Anterior cingulate cortex (tissue), 58 donors: ENCODE results near the gene GARIN5B.

Experiments used
- DNase-seq, 58 donors: peaks; one replicate each; lab custom pipeline; 2025; lab: John Stamatoyannopoulos, UW

The GARIN5B gene

DNA sequence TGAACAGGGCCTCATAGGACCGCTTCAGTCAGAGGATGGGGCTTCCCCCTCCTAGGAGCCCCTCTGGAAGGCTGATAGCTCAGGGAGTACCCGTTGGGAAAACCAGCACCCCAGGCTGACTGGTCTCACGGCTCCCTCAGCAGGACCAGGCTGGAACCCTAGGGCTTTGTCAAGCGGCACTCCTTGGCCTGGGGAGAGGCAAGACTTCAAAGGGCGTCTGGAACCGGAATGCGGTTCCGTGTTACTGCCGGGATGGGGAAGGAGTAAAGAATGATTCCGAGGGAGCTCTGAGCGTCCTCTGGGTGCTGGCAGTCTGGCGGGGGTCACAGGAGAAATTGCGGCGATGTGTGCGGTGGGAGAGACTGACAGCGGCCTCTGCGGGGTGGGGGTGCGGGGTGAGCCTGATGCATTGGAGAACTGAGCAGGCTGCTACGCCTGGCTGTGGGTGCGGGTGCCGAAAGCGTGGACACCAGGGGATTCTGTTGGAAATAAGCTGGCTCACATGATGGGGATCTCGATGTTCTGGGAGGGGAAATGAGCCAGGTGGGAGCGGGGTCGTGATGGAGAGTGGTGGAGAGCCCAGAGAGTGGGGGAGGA is 10.4 kb downstream of the GARIN5B start:
- DNase-seq = no peak

DNA sequence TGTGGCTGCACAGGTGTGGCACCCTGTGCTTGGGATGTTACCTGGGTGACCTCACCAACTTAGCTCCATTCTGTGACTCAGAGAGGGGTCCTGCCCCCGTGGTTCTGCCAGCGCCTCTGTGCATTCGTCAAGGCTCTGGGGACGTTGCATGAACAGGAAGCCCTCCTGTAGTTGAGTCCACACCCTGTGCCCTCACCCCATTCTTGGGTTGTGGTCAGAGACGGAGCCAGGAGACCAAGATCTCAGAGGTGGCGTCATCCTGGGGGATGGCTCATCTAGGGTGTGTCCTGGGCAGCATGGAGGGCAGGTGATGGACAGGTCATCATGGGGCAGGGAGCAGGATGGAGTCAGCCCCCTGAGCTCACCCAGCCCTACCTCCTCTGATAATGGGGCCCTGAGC is 11.0 kb downstream of the GARIN5B start:
- no peak for DNase-seq

GRCh38 chr19:55350620-55351315 is 12.3 kb downstream of the GARIN5B start:
- DNase-seq = no peak

GRCh38 chr19:55348317-55349034 is 14.6 kb downstream of the GARIN5B start:
- DNase-seq = no peak

DNA sequence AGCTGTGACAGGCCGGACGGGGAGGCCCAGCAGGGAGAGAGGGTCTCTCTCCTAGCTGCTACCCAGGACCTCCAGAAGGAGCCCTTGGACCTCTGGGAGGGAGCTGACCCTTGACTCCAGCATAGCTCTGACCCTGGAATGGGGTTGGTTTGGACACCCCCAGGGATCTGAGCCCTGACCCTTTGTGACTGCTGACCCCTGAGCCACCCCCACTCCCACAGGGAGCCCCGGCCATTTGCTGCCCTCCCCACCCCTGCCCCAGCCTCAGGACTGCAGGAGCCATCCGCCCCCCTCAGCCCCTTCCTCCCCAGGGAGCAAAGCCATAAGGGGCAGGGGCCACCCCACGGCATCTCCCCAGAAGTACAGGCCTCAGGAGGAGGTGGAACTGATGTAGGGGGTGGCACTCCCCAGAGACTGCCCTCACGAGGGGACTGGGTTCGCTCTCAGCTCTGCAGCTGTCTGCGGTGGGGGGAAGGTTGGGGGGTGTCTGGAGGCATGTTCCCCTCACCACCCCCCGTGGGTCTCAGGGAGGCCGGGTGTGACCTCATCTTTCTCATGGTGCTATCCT is 15.5 kb downstream of the GARIN5B start:
- DNase-seq = no peak

GRCh38 chr19:55346725-55347441 is 16.2 kb downstream of the GARIN5B start:
- no peak for DNase-seq

DNA sequence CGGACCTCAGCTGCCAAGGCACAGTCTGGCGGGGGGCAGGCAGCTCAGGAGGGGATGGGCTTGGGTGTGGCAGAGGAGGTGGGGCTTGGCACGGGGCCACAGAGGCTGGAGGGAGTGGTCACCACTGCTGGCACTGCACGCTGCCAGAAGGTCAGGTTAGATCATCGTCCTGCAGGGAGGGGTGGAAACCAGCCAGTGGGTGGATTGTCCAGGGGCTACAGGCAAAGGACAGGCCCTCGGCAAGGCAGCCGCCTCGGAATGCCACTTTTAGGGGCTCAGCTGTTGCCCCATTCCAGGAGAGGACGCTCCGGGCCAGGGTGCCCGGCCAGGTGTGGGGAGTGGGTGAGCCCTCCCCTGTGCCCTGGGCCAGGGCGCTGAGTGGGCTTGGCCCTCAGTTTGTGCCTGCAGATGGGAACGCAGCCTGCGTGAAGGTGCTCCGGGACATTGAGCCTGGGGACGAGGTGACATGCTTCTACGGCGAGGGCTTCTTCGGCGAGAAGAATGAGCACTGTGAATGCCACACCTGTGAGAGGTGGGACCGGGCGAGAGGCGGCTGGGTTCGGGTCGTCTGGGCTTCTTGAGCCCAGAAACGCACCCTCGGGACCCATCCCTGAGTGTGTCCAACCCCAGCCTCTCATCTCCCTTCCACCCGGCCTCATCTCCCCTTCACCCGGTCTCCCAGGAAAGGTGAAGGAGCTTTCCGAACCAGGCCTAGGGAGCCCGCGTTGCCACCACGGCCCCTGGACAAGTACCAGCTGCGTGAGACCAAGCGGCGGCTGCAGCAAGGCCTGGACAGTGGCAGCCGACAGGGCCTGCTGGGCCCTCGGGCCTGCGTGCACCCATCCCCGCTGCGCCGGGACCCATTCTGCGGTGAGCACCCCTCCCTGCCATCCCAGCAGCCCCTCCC is 17.0 kb downstream of the GARIN5B start:
- DNase-seq = peak in 2 of 58 donors; percentile 30 to 46

- no peak for DNase-seq
Observed at GRCh38 chr19:55345101-55345817, 17.8 kb downstream of the GARIN5B start.

DNA sequence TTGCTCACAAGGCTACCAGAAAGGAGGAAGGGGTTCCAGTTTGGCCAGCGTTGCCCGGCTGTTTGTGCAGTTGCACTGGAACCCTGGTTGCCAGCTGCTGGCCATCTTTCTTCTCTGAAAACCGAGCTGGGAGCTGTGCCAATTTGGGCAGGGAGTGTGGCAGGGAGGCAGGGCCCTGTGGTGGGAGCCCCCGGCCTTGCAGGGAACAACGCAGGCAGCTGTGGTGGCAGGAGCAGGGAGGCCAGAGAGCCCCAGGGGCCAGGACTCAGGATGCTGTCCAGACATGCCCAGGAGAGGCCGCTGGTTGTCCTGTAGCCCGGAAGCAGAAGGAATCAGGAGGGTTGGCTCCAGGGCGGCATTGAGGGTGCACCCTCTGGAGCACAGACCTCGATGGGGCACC is 18.6 kb downstream of the GARIN5B start:
- peak in 45 of 58 donors; percentile 4 to 75 (median 40) for DNase-seq

- no peak for DNase-seq
Observed at GRCh38 chr19:55341595-55342531, 21.2 kb downstream of the GARIN5B start.

DNA sequence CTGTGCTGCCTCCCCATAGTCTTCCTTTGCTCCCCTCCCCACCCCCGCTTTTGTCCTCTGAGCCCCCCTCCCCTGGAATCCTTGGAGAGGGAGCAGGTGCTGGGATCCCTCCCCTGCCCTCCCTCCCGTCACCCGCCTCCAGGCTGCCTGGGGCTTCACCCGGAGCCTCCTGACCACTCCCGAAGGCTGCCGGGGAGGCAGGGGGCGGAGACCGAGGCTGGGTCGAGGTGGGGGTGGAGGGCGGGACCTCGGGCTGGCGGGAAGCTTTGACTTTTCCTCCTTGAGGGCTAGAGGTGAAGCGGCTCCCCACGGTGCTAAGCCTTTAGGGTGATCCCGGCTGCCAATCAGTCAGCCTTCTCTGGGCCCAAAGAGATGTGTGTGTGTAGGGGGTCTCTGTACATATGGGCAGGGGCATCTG is 21.9 kb downstream of the GARIN5B start:
- DNase-seq = peak in 34 of 58 donors; percentile 4 to 68 (median 21)

DNA sequence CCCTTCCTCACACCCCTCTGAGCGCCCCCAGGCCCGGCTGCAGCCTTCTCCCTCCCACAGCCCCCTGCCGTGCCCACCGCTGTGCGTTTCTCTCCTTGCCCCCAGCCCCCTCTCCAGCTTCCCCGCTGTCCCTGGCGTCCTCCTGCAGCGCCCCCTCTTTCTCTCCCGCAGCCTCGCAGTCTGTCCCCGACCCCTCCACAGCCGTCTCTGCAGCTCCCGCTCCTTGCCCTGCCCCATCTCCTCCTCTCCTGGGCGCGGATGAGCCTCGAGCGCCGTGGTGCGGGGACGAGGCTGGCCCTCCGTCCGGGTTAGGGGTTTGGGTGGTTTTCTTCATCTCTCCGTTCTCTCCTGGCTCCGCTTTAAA is 22.3 kb downstream of the GARIN5B start:
- DNase-seq = peak in 9 of 58 donors; percentile 9 to 38 (median 21)

GRCh38 chr19:55339889-55340783 is 22.9 kb downstream of the GARIN5B start:
- DNase-seq = peak in 6 of 58 donors; percentile 38 to 65 (median 48)

GRCh38 chr19:55339105-55339888 is 23.8 kb downstream of the GARIN5B start, which contains the start of gene KMT5C:
KMT5C (plus strand) TSS chr19:55339876; CDS start chr19:55341937, 2,061 bp downstream.
- peak; percentile 98 to 100 (median 100) for DNase-seq

GRCh38 chr19:55336101-55336500 is 27.0 kb downstream of the GARIN5B start:
- DNase-seq = no peak

DNA sequence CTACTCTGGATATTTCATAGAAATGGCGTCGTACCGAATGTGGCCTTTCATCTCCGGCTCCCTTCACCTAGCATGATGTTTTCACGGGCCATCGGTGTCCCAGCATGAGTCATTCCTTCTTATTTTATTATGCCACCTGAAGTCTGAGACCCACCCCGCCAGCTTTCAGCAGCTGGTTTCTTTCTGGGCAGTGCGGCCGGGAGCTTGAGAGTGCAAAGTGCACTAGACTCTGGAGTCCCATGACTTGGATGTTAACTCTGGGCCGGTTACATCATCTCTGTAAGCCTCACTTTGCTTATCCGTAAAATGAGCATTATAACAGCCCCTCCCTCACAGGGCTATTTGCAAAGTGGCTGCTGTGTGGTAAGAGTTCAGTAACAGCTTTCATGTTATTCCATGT is 29.2 kb downstream of the GARIN5B start:
- no peak for DNase-seq
